ENCODE measurements around the gene FLT1. TPM values are rescaled to one million over a fixed set of nuclear protein-coding genes. Genes with fewer than 3 reads are reported as not detected.

Gene FLT1
- total RNA-seq, 4 donors from 2014 or later, result 12.5 to 46.2 (median 31.3) TPM

GRCh38 chr13:28379371-28380083 lies 115.4 kb downstream of the FLT1 start:
- no peak for DNase-seq (ENCODE audit: extremely low spot score)
- H3K27me3 ChIP-seq, result peaks cover 0 to 9% (median 0%) of the 10 kb centered on the region in 4 donors
- 67% methylated on average over 12 of the region's 12 CpGs for WGBS
- peaks cover 0 to 21% (median 0%) of the 10 kb centered on the region in 4 donors for H3K36me3 ChIP-seq
- intact Hi-C loops (cut with DNase I), result no loop called here
- H3K4me3 ChIP-seq, result no peak overlapping the region
- TF ChIP-seq EP300 (IDR thresholded peaks at IDR 0.05), result no peak
- H3K9me3 ChIP-seq, result no peaks in the 10 kb centered on the region
- H3K4me1 ChIP-seq, result peaks cover 0 to 3% (median 0%) of the 10 kb centered on the region in 4 donors
- H3K27ac ChIP-seq (replicated peaks in 1 of 4), result no peak overlapping the region

- WGBS, result 79% methylated on average over 2 of the region's 2 CpGs
- Histone ChIP-seq H3K9me3 (no peaks in the 10 kb centered on the region), H3K27me3 (peaks cover 0 to 9% (median 0%) of the 10 kb centered on the region in 4 donors), H3K36me3 (no peaks in the 10 kb centered on the region), H3K4me1 (peaks cover 0 to 3% (median 0%) of the 10 kb centered on the region in 4 donors), H3K27ac (replicated peaks in 1 of 4) (no peak overlapping the region), H3K4me3 (no peak overlapping the region)
- DNase-seq (ENCODE audit: extremely low spot score), result no peak
- no peak for TF ChIP-seq POLR2AphosphoS5 (IDR thresholded peaks at IDR 0.05)
- no peak for TF ChIP-seq POLR2A (IDR thresholded peaks at IDR 0.05; ENCODE audit: low read depth)
- no peak for TF ChIP-seq EP300 (IDR thresholded peaks at IDR 0.05)
- TF ChIP-seq CTCF (IDR thresholded peaks at IDR 0.05), result no peak
- intact Hi-C loops (cut with DNase I), result no loop called here
Measured at GRCh38 chr13:28376604-28377003, 118.3 kb downstream of the FLT1 start.

GRCh38 chr13:28375250-28375930 lies 119.5 kb downstream of the FLT1 start:
- 81% methylated on average over 5 of the region's 5 CpGs for WGBS
- no peak for DNase-seq (ENCODE audit: extremely low spot score)
- TF ChIP-seq CTCF (IDR thresholded peaks at IDR 0.05), result no peak
- no peak for TF ChIP-seq POLR2AphosphoS5 (IDR thresholded peaks at IDR 0.05)
- Histone ChIP-seq H3K4me3 (no peak overlapping the region), H3K4me1 (peaks cover 0 to 3% (median 0%) of the 10 kb centered on the region in 4 donors), H3K27me3 (peaks cover 0 to 9% (median 0%) of the 10 kb centered on the region in 4 donors), H3K27ac (replicated peaks in 1 of 4) (no peak overlapping the region), H3K36me3 (no peaks in the 10 kb centered on the region), H3K9me3 (no peaks in the 10 kb centered on the region)
- intact Hi-C loops (cut with DNase I), result no loop called here

GRCh38 chr13:28373810-28374209 lies 121.1 kb downstream of the FLT1 start:
- Histone ChIP-seq H3K4me3 (no peak overlapping the region), H3K9me3 (no peaks in the 10 kb centered on the region), H3K27ac (replicated peaks in 1 of 4) (no peak overlapping the region), H3K27me3 (peaks cover 0 to 10% (median 0%) of the 10 kb centered on the region in 4 donors), H3K36me3 (peaks cover 0 to 12% (median 0%) of the 10 kb centered on the region in 4 donors), H3K4me1 (peaks cover 0 to 3% (median 0%) of the 10 kb centered on the region in 4 donors)
- DNase-seq (ENCODE audit: extremely low spot score), result no peak
- TF ChIP-seq EP300 (IDR thresholded peaks at IDR 0.05) (no peak), POLR2AphosphoS5 (IDR thresholded peaks at IDR 0.05) (no peak), POLR2A (IDR thresholded peaks at IDR 0.05; ENCODE audit: low read depth) (no peak), CTCF (IDR thresholded peaks at IDR 0.05) (no peak)
- intact Hi-C loops (cut with DNase I), result no loop called here
- 82% methylated on average over 3 of the region's 3 CpGs for WGBS

GRCh38 chr13:28370448-28370847 lies 124.5 kb downstream of the FLT1 start:
- no peak for DNase-seq (ENCODE audit: extremely low spot score)
- H3K27ac ChIP-seq (replicated peaks in 1 of 4), result no peak overlapping the region
- H3K4me1 ChIP-seq, result no peaks in the 10 kb centered on the region
- 66% methylated on average over 4 of the region's 4 CpGs for WGBS
- H3K36me3 ChIP-seq, result peaks cover 0 to 21% (median 0%) of the 10 kb centered on the region in 4 donors
- intact Hi-C loops (cut with DNase I), result no loop called here
- no peak overlapping the region for H3K4me3 ChIP-seq
- H3K27me3 ChIP-seq, result peaks cover 0 to 4% (median 0%) of the 10 kb centered on the region in 4 donors
- TF ChIP-seq CTCF (IDR thresholded peaks at IDR 0.05) (no peak), EP300 (IDR thresholded peaks at IDR 0.05) (no peak)
- no peaks in the 10 kb centered on the region for H3K9me3 ChIP-seq

Measured in esophagus muscularis mucosa (tissue), 4 donors.